H4 (cell line): ENCODE measurements around the gene CYP26C1. TPM values are rescaled to one million over a fixed set of nuclear protein-coding genes. Genes with fewer than 3 reads are reported as not detected.

Experiments
- DNase-seq: peaks from one replicate; pipeline ENCODE4 v3.0.0-alpha.2; 2015; ENCODE audit warnings: low spot score
- total RNA-seq: library from RNA; depleted of rRNA; stranded (reverse); fragments of >200 nt; shearing (Covaris generic); gene quantifications from 2 replicates; pipeline ENCODE4 v1.2.3, GENCODE V29; 2014; rRNA removed

CYP26C1 gene, protein sequence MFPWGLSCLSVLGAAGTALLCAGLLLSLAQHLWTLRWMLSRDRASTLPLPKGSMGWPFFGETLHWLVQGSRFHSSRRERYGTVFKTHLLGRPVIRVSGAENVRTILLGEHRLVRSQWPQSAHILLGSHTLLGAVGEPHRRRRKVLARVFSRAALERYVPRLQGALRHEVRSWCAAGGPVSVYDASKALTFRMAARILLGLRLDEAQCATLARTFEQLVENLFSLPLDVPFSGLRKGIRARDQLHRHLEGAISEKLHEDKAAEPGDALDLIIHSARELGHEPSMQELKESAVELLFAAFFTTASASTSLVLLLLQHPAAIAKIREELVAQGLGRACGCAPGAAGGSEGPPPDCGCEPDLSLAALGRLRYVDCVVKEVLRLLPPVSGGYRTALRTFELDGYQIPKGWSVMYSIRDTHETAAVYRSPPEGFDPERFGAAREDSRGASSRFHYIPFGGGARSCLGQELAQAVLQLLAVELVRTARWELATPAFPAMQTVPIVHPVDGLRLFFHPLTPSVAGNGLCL
- not detected in 2 replicates for total RNA-seq

DNA sequence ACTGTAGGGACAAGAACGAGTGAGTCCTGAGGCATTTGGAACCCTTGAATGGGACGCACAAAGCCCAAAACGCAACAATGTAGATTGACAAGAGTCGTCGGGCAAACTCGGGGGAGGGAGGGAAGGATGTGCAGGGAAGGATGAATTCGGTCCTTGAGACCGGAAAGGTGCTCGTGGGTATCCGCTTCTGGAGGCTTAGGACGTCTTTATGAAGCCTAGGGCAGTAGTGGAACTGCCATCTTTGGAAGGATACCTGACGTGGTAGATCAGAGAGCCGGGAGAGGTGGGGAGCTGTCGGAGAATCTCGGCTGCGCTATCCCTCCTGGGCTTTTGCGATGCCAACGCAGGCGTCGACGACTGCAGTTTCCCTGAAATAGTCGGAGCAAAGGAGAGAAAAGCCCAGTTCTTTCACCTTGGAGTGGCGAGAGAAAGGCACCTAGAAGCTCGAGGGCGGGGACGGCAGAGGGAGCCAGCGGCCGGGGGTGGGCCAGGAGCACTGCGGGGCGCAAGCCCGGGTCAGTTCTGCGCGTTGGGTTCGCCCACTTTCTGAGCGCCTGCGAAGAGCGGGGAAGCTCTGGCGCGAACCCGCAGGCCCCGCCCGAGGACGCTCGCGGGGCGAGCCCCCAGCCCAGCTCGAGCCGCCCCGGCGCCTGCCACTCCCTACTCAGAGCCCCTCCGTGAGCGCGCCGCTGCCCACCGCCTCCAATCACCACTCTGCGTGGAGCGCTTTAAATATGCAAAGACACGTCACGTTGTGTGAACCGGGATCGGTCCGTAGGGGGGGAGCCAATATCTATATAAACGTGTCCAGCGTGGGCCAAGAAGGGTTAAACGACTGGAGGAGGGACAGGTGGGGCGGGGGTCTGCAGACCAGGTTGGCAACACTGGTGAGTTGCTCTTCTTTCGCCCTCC is at the start of gene CYP26C1:
CYP26C1 (plus strand) TSS at position 824 of the 912 bp plus-strand sequence. CDS start 466 bp downstream, outside the sequence.
- DNase-seq: no peak

DNA sequence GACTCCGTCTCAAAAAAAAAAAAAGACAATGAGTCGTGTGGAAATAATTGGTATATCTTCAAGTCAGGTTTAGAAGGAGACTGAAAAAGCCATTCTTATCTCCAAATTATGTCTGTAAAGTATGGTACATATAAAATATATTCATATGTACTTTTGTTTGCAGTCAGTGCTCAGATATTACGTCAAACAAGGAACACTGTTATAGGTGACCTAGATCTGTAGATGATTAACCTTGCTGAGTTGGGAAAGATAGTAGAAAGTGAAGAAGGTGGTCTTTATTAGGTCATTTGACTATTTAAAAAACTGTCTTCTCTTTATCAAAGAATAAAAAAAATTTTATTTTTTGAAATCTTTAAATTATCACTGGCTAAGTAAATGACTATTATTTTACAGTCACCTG is 44.9 kb upstream of the CYP26C1 start:
- DNase-seq: no peak

DNA sequence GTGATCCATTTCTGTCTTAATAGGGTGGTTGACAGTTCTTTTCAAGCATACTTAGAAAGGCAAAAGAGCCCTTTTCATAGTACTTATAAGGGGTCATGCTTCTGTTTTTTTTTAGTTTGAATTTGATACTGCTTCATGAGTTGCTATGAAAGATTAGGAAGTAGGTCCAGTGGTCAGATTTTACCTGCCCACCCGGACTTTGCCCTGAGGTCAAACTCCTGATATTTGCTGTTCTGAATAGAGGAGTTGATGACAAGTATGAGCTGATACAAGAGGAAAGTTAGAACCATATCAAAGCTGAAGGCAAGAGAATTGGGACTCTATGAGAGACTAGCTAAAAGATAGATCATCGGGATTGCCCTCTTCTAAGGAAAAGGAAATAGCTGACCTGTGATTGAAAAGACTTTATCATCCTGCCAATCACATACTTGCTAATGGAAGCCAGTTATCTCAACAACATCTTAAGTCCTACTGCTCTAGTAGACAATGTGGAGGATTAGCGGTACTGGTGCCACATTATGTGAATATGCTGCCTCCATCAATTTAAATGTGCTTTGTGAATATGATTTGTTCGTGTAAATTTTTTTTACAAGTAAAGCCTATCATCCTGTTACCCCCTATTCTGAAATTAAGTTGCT is 37.5 kb upstream of the CYP26C1 start:
- DNase-seq: no peak

DNA sequence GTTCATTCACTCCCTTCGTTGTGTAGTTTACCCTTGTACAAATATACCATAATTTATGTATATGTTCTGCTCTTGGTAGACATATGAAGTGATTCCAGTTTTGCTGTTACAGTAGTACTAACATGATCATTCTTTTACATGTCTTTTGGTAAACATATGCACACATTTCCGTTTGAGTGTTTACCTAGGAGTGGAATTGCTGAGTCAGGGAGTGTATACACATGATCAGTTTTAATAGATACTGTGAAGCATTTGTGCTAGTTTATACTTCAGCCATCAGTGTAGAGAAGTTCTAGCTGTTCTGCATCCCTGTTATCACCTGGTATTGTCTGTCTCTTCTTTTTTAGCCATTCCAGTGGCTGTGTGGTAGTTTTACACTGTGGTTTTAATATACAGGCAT is 34.5 kb upstream of the CYP26C1 start:
- DNase-seq: peak; percentile 9

DNA sequence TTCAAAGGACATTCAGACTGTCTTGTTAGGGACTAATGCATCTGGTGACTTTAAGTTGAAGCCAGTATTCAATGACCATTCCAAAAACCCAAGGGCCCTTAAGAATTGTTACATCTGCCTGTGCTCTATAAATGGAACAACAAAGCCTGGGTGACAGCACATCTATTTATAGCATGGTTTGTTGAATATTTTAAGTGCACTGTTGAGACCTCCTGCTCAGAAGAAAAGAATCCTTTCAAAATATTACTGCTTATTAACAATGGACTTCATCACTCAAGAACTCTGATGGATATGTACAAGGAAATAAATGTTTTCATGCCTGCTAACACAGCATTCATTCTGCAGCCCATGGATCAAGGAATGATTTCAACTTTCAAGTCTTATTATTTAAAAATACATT is 33.1 kb upstream of the CYP26C1 start:
- DNase-seq: no peak

DNA sequence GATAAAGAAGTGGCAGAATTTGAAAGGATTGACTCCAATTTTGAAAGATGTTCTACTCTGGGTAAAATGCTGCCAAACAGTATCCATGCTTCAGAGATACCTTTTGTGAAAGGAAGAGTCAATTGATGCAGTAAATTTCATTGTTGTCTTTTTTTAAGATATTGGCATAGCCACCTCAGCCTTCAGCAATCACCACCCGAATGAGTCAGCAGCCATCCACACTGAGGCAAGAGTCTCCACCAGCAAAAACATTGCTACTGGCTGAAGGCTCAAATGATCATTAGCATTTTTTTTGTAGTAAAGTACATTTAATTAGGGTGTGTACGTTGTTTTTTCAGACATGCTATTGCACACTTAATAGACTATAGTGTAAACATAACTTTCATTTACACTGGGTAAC is 31.7 kb upstream of the CYP26C1 start:
- peak; percentile 9 for DNase-seq

DNA sequence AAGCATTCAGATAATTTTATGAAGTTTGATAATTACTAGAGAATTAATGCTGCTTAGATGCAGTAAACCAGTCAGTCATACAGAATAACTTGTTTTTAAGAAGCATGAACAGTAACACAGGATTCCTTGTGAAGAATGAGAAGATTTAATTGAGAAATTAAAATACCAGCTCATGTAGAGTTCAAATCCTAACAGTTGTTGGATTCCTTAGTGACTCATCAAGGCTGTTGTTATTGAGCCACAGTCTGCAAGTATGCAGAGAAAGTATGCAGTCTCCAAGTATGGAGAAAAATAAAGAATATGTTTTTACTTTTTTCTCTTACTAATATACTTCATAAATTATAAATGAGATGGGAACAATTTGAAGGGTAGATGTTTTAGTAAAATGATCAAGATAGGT is 30.2 kb upstream of the CYP26C1 start:
- peak; percentile 39 for DNase-seq

DNA sequence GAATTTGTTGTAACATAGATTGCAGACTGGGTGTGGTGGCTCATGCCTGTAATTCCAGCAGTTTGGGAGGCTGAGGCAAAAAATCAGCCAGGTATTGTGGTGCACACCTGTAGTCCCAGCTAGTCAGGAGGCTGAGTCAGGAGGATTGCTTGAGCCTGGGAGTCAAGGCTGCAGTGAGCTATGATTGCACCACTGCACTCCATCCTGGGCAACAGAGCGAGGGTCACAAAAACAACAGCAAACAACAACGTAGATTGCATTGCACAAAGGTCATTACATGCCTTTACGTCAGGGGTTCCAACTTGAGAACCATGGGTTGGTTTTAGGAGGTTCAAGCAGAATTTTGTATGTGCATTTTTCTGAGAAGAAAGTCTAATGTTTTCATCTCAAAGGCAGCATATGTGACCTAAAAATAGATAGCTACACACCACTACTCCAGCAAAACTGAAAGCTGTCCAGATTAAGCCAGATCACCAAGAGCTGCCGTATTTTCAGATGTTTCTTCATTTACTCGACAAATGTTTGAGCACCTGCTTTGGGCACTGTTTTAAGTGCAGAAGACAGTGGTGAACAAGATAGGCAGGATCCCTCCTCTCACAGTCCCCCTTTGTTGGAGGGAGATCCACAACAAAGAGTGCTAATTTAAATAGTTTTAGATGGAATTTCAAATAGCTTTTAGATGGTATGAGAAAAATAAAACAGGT is 28.3 kb upstream of the CYP26C1 start:
- DNase-seq: no peak

DNA sequence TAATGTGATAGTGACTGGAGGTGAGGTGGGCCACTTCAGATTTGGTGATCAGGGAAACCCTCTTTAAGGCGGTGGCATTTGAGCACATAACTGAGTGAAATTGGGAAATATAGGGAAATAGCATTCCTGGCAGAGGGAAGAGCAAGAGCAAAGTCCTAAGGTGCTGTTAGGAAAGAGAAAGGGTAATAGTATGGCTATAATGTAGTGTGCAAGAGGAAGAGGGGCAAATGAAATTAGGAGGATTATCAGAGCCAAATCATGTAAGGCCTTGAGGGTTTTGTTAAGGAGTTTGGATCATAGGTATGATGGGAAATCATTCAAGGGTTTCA is 27.8 kb upstream of the CYP26C1 start:
- DNase-seq: no peak

DNA sequence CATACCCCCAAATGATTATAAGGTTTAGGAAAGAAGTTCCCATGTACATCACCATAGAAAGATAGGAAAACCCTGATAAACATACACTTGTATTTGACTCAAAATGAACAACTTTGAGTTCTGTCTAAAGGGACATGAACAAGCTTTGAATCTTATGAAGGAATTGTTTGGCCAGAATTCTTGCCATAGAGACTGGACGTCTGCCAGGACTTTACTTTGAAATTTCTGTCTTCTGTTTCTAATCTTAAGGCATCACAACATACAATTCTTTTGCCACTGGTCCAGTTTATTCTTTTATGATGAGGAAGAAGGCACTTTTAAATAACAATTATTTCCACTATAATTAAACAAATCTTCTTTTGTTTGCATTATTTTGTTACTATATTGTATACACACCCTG is 26.2 kb upstream of the CYP26C1 start:
- no peak for DNase-seq

DNA sequence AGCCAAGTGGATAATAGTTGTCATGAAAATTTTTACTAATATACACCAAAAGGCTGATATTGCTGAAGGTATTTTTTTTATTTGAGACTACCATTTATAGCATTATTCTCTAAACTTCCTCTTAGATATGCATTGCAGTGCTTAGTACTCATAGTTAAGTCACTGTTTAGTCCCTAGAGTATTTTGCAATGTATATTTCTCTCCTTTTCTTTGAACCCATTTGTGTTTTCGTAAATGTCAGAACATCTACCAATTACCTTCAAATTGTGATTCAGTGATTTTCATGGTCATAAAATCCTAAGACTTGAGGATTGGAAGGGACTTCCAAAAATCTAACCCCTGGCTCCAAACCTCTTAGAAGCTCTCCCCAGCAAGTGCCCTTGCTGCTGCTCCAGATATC is 21.5 kb upstream of the CYP26C1 start:
- DNase-seq: no peak

DNA sequence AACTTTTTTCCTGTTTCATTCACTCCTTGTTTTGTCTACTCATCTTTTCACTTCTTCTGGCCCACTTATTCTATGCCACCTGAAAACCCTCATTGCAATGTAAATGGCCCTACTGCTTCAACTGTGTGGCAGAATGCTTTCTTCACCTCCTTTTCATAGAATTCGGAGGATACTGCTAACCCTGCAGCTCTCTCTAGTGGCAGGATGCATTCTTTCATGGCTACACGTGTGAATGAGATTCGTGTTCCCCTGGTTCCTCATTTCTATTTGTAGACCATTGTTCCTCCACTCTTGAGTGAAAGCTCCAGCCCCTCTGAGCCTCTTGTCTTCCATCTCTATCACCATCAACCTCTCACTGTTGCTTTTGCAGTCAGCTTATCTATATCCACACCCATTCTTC is 20.9 kb upstream of the CYP26C1 start:
- no peak for DNase-seq

DNA sequence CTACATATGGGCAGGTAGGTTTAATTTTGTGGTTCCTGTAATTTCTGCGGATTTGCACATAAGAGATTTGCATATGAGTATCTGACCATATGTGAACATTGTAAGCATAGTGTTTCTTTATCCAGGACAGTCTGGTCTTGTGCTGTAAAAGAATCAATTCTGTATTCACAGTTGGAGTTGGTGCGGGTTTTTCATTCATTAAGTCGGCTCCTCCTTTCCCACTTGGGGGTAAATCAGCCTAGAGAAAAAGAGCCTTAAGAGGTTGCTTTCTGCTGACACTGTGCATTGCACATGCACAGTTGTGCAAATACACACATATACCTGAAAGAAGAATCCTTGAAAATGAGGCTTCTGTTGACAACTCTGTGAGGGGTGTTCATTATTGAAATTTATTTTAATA is 6.1 kb upstream of the CYP26C1 start:
- DNase-seq: no peak

DNA sequence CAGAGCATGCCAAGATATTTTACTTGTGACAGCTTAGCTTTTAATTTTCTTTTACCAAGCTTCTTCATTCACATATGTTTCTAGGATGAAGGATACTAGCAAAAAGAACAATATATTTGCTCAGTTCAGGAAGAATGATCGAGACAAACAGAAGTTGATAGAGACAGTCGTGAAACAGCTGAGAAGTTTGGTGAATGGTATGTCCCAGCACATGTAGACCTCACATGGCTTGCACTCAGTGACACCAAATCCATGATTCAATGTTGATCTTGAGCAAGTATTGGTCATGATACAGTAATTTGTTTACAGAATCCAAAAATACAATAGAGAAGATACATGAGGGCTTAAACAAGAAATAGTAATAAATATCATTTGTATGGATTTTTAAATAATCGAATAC is 2.5 kb upstream of the CYP26C1 start:
- no peak for DNase-seq

DNA sequence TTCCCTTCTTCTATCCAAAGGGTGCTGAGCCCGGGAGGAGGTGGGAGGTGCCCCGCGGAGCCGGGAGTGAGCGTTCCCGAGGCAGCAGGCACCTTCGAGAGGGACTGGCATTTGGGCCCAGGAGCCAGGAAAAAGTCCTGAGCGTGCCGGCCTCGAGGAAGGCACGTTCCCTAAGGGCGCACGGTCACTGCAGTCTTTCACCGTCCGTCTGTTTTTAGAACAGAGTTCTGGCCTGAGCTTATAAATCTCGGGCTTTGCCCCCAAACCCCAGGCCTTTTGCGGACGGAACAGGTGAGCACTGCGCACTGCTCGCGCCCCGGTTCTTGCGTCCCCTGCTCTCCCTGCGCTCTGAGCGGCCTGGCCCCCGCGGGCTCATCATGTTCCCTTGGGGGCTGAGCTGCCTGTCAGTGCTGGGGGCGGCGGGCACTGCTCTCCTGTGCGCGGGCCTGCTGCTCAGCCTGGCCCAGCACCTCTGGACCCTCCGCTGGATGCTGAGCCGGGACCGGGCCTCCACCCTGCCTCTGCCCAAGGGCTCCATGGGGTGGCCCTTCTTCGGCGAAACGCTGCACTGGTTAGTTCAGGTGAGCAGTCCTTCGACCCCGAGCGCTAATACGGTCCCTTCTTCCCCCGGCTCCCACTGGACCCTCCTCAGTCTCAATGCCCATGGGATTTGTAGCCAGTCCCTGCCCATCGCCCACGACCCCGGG is 442 bp downstream of the CYP26C1 start:
- no peak for DNase-seq

DNA sequence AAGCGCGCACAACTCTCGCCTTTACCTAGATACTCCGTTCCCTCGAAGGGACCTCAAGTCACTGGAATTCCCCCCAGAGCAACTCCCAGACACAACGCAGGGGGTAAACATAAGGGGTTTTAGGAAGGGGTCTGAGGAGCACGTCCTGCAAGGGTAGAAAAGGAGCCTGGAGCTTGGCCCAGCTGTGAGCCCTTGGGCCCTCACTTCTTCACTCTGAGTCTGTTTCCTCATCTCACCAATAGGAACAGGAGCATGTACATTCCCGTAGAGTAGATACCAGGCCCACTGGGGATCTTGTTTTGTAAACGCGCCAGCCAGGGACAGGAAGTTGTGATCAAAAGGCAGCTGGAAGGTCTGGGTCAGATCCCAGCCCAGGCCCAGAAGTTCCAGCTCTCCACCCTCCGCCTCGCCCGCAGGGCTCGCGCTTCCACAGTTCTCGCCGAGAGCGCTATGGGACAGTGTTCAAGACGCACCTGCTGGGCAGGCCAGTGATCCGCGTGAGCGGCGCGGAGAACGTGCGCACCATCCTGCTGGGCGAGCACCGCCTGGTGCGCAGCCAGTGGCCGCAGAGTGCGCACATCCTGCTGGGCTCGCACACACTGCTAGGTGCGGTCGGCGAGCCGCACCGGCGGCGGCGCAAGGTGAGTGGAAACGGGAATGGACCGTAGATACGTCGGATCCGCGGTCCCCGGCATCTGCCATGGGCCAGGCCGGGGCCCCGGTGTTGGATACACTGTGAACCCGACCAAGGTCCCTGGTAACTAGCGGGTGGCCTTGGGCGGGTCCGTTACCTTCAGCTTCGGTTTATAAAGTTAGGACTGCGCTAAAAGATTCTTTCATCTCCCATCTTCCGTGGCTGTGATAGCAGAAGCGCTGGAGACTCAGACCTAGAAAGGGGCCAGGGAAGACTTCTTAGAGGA is 1.3 kb downstream of the CYP26C1 start:
- no peak for DNase-seq

DNA sequence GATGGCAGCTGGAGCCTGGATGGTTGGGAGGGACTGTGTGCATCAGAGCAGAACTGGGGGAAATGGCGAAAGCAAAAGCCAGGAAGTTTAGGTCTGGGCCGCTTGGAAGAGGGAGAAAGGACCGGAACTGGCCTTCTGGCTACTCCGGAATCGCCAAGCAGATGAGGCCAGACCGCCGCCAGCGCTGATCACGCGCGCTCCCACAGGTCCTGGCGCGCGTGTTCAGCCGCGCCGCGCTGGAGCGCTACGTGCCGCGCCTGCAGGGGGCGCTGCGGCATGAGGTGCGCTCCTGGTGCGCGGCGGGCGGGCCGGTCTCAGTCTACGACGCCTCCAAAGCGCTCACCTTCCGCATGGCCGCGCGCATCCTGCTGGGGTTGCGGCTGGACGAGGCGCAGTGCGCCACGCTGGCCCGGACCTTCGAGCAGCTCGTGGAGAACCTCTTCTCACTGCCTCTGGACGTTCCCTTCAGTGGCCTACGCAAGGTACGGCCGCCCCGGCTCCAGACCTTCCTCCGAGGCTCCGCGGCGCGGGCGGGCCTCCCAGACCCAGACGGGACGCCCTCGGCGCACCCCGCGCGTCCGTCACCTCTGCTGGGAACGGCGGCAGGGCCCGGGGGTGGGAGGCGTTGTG is 2.0 kb downstream of the CYP26C1 start:
- no peak for DNase-seq

DNA sequence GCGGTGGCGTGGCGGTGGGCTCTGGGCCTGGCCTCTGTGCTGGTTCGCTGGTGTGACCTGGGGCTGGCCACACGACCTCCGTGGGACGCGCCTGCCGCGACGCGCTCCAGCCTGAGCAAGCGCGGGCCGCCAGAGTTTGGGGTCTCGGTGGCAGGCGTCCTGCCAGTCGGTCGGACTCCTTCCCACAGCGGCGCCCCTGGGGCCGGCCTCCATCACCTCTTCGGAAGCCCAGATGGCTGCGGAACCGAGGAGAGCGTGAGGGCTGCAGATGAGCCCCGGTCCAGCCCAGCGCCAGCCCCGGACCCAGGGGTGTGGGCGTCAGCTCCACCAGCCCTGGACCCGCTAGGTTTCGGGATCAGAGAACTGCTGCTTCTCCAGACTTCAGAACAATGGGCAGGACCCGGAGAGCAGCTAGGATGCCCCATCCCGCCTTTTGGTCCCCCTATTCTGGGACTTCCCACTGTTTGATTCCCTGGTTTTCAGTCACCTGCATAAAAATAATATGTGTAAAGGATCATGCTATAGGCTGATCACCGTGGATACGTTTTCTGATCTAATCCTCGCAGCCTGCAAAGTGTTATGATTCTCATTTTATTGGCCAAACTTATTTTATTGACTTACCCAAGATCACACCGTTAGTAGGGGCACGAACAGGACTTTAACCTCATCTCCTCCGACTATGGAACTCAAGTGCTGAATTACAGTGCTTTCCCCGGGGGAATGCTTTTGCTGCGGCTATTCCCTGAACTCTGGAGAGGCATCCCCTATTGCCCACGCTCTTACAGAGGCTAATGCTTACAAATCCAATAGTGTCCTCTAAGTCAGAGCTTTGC is 2.8 kb downstream of the CYP26C1 start:
- DNase-seq: no peak
